GM12892 (cell line): Measurements from ENCODE around the gene TSPO.

ENCODE experiments used
- POLR2A ChIP-seq: IDR thresholded peaks from 2 replicates; pipeline ENCODE4 v1.6.1; 2011; ENCODE audit warnings: low read depth, low read length, control low read depth
- POLR2AphosphoS5 ChIP-seq: IDR thresholded peaks from 2 replicates; pipeline ENCODE4 v1.6.1; 2011; ENCODE audit warnings: low read depth, low read length, control low read depth

GRCh38 chr22:43180670-43181069, 29.3 kb downstream of the TSPO start:
- TF ChIP-seq POLR2A (no peak), POLR2AphosphoS5 (no peak)
